GM12873 (cell line): ENCODE measurements around the gene DCAF4.
A peak's percentile ranks its signal among the peaks of the same experiment; 100 is the strongest.

Source experiments
- TF ChIP-seq, protein P1 (sequence below): IDR thresholded peaks from 2 replicates; pipeline ENCODE4 v1.5.1; 2012; ENCODE audit warnings: low read depth, mild to moderate bottlenecking, moderate library complexity, low read length, control low read depth; ENCODE audit not compliant: insufficient read depth; ENCODE audit errors: missing control alignments

DCAF4 gene

DNA sequence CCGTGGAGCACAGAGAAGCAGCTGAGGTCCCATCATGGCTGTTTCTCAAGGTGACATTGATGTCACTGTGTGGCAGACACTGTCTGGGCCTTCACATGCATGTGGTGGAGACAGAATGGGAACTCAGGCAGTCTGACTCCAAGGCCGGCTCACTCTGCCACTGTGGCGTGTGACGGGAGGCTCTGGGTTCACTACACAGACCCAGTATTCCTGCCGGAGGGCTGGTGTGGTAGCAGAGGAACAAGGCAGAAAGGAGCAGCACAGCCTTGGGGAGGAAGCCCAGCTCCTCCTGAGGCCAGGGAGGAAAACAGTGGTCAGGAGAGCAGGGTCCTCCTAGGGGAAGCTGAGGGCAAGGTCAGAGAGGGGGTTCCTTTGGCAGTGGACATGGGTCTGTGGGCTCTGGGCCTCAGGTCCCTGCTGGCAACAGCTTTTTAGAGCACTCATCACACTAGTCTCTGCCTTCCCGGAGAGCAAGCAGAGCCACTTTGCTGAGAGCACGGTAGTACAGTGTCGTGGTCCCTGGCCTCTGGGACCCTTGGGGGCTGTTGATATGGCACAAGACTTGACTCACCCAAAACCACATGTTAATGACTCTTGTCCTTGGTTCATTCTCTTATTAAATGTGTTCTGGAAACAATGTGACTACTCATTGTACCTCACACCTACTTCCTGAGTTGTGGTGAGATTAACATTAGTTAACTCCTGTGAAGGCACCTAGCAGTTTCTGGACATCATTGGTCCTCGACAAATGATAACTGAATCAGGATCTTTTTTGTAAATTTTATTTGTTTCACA lies 21.3 kb downstream of the DCAF4 start:
- TF ChIP-seq, protein P1, sequence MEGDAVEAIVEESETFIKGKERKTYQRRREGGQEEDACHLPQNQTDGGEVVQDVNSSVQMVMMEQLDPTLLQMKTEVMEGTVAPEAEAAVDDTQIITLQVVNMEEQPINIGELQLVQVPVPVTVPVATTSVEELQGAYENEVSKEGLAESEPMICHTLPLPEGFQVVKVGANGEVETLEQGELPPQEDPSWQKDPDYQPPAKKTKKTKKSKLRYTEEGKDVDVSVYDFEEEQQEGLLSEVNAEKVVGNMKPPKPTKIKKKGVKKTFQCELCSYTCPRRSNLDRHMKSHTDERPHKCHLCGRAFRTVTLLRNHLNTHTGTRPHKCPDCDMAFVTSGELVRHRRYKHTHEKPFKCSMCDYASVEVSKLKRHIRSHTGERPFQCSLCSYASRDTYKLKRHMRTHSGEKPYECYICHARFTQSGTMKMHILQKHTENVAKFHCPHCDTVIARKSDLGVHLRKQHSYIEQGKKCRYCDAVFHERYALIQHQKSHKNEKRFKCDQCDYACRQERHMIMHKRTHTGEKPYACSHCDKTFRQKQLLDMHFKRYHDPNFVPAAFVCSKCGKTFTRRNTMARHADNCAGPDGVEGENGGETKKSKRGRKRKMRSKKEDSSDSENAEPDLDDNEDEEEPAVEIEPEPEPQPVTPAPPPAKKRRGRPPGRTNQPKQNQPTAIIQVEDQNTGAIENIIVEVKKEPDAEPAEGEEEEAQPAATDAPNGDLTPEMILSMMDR: no peak

DNA sequence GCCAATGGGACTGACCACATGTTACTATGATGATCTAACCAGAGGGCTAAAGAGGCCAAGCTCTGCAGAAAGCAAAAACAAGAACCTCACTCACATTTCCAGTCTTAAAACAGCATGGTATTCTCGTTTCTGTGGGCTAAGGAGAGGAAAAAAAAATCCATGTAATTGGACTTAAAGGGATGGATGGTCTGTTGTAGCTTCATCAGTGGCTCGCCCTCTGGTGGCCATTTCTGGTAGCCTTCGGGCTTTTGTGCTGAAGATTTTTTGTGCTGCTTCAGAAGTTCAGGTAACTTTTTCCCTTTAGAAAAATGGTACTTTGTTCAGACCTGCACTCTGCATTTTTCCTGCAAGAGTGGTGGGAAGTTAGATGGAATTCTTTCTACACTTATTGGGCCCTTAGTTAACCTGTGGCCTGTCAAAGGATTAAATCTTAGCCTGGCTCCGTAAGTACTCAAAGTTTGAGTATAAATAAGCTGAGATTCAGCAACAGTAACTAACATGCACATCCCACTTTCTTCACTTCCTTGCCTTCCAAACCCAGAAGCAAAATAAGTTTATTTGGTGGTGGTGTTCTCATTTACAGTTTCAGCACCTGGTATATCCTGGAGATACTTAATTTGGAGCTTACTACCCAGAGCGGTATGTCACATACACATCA lies 22.3 kb downstream of the DCAF4 start:
- TF ChIP-seq, protein P1: peak; percentile 91

DNA sequence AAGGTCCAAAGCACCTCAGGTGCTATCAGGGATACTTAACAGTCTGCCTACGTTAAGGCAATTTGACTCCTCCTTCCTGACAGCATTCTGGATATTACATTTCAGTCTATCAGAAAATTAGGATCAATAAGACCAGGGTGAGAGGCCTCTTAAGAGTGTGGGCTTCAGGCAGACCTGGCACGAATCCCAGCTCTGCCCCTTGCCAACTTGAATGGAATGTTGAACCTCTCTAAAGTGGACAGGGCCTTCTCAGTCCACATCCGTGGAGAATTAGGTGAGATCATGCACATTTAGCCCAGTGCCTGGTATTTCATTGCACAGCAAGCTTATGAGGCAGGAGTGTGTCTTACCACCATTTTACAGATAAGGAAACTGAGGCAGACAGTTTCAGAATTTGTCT lies 25.9 kb downstream of the DCAF4 start:
- TF ChIP-seq, protein P1: no peak

DNA sequence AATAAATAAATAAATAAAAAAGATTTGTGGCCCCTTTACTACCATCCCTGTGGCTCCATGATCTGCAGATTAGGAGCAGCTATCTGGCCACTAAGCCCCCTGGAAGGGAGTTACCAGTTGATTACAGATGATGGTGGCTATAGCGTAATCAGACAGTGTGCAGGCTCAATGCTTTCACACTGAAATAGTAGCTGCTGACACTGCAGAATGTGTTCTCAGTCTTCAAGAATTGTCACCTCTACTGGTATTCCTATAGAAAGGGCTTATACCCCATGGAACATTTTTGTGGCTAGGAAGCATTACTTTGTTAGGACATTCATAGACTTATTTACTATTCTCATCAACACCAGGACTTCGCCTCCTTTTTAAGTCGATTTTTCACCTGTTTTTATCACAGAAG lies 30.9 kb downstream of the DCAF4 start:
- TF ChIP-seq, protein P1: no peak

DNA sequence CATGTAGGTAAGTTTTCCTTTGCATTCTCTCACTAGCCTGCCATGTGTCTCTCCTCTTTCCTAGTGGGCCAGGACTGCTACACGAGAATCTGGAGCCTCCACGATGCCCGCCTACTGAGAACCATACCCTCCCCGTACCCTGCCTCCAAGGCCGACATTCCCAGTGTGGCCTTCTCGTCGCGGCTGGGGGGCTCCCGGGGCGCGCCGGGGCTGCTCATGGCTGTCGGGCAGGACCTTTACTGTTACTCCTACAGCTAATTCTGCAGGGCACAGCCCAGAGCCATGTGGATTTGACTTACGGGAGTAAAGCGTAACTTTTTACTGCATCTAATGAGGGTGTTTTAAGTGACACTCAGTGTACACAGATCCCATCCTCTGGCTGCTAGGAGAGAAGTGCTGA lies 32.3 kb downstream of the DCAF4 start:
- TF ChIP-seq, protein P1: no peak

DNA sequence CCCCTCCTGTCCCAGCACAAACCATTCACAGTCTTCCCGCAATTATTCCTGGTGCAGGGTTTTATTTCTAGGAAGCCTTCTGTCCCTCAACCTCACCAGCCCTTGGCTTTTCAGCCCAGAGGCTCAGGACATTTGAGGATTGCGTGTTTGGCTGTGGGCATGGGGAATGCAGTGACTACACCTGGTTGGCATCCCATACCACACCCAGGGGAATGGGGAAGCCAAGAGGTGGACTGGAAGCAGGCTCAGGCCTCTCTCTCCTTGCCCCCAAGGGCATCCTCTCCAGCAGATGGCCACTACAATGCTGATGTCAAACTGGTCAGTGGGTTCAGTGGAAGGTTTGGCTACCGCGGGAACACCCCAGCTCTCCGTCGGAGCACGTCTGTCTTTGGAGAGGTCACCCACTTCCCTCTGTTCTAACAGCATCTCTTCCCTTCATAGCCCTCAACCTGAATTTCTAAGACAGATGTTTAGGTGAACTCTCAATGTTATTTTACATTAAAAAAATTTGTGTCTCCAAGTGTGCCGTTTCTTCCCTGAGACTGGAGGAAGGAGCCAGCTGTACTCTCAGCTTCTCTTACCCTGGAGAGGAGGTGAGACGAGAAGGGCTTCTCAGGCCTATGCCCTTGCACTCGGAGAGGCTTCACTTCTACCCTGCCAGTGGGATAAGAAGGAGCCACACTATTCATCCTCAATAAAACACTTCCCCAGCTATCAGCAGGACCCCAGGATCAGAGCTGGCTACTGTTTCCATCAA lies 35.5 kb downstream of the DCAF4 start:
- TF ChIP-seq, protein P1: no peak

DNA sequence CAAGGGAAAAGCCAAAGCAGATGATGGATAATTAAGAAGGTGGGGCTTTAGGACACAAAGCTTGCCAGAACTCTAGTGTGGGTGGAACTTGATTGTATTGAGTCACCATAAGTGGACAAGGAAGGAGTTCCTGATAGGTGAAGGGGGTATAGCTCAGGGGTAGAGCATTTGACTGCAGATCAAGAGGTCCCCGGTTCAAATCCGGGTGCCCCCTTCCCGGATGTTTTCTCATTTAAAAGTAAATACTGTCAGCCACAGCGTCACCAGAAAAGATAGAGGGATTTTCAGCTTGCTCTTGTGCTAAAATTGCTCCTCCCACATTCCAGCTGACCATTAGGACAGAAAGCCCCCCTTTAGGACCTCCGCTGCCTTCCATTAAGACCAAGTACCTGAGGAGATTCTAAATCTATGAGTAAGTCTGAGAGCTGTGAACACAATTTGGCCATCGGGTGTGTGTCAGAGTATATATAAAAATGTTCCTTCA lies 36.6 kb downstream of the DCAF4 start:
- TF ChIP-seq, protein P1: no peak
